ENCODE data around the gene TTC39A. TPM values are rescaled to one million over a fixed set of nuclear protein-coding genes. Genes with fewer than 3 reads are reported as not detected.

Gene TTC39A
- total and polyA plus RNA-seq, 2 donors from 2014 or later: 31.4 to 70.1 TPM

GRCh38 chr1:51348147-51348527 lies 17.8 kb upstream of the TTC39A start:
- DNase-seq (no peak), FAIRE-seq (no peak)
- Histone ChIP-seq H3K4me3 (ENCODE audit: low read length in 3 of 3) (no peak overlapping the region), H3K9ac (ENCODE audit: low read length in 3 of 3) (no peak overlapping the region), H3K9me3 (ENCODE audit: control insufficient read depth in 2 of 3, insufficient read depth in 1 of 3, low read length in 3 of 3) (no peaks in the 10 kb centered on the region), H3K4me1 (ENCODE audit: control insufficient read depth in 2 of 3, insufficient read depth in 2 of 3, low read depth in 1 of 3, low read length in 3 of 3) (peaks cover 0 to 2% (median 0%) of the 10 kb centered on the region in 3 donors), H3K27ac (ENCODE audit: low read depth in 2 of 2, low read length in 2 of 2) (no peak overlapping the region), H3K27me3 (ENCODE audit: control insufficient read depth, insufficient read depth, low read length) (peaks cover 6% of the 10 kb centered on the region), H3K36me3 (ENCODE audit: control insufficient read depth in 2 of 3, insufficient read depth in 3 of 3, low read length in 3 of 3) (no peaks in the 10 kb centered on the region)
- no peak for TF ChIP-seq CTCF (IDR thresholded peaks at IDR 0.05; ENCODE audit: borderline replicate concordance, extremely low read depth, insufficient read depth)
- intact Hi-C loops (cut with DNase I): no loop called here

GRCh38 chr1:51347398-51348146 lies 17.2 kb upstream of the TTC39A start:
- Histone ChIP-seq H3K4me1 (ENCODE audit: control insufficient read depth in 2 of 3, insufficient read depth in 2 of 3, low read depth in 1 of 3, low read length in 3 of 3) (peaks cover 0 to 2% (median 0%) of the 10 kb centered on the region in 3 donors), H3K36me3 (ENCODE audit: control insufficient read depth in 2 of 3, insufficient read depth in 3 of 3, low read length in 3 of 3) (no peaks in the 10 kb centered on the region), H3K27me3 (ENCODE audit: control insufficient read depth, insufficient read depth, low read length) (peaks cover 6% of the 10 kb centered on the region), H3K4me3 (ENCODE audit: low read length in 3 of 3) (no peak overlapping the region), H3K9me3 (ENCODE audit: control insufficient read depth in 2 of 3, insufficient read depth in 1 of 3, low read length in 3 of 3) (no peaks in the 10 kb centered on the region), H3K27ac (ENCODE audit: low read depth in 2 of 2, low read length in 2 of 2) (no peak overlapping the region), H3K9ac (ENCODE audit: low read length in 3 of 3) (no peak overlapping the region)
- FAIRE-seq (no peak), DNase-seq (no peak)
- no peak for TF ChIP-seq CTCF (IDR thresholded peaks at IDR 0.05; ENCODE audit: borderline replicate concordance, extremely low read depth, insufficient read depth)
- intact Hi-C loops (cut with DNase I): no loop called here

DNA sequence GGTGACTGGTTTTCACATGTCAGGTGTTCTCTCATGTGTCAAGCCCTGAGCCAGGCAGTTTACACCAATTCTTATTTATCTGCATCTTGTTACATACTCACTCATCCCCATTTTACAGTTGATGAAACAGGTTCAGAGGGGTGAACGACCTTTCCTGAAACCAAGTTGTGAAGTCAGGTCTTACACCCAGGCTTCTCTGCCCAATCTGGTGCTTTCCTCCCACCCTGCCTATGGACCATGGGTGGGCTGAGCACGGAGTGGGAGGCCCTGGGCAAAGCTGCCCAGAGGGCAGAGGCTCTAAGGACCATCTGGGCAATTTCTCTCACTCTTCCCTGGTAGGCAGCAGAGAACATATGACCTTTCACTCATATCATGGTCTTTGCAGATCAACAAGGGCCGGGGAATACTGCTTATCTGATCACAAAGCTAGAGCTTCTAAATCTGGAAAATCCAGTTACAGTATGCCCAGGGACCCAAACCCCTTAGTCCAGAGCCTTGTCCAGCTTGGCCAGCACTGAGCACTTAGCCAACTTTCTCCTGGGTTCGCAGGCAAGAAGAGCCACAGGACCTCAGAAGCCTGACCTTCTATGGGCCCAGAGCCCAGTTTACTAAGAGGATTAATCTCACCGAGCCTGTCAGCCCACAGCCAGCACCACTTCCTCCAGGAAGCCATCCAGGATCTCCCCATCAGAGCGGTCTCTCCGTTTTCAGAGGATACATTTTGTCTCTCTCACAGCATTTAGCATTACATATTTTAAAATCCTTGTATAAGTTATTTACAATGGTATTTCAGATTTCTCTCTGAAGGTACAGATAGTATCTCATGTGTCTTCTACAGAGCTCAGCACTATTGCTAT lies 16.0 kb upstream of the TTC39A start:
- Histone ChIP-seq H3K9me3 (ENCODE audit: control insufficient read depth in 2 of 3, insufficient read depth in 1 of 3, low read length in 3 of 3) (no peaks in the 10 kb centered on the region), H3K4me1 (ENCODE audit: control insufficient read depth in 2 of 3, insufficient read depth in 2 of 3, low read depth in 1 of 3, low read length in 3 of 3) (peaks cover 0 to 2% (median 0%) of the 10 kb centered on the region in 3 donors), H3K27ac (ENCODE audit: low read depth in 2 of 2, low read length in 2 of 2) (no peak overlapping the region), H3K4me3 (ENCODE audit: low read length in 3 of 3) (no peak overlapping the region), H3K27me3 (ENCODE audit: control insufficient read depth, insufficient read depth, low read length) (peaks cover 6% of the 10 kb centered on the region), H3K9ac (ENCODE audit: low read length in 3 of 3) (no peak overlapping the region), H3K36me3 (ENCODE audit: control insufficient read depth in 2 of 3, insufficient read depth in 3 of 3, low read length in 3 of 3) (no peaks in the 10 kb centered on the region)
- intact Hi-C loops (cut with DNase I): no loop called here
- DNase-seq (no peak), FAIRE-seq (no peak)
- TF ChIP-seq CTCF (IDR thresholded peaks at IDR 0.05; ENCODE audit: borderline replicate concordance, extremely low read depth, insufficient read depth): no peak
